ENCODE data around the gene AP3D1.
A peak's percentile ranks its signal among the peaks of the same experiment; 100 is the strongest.

The AP3D1 gene

GRCh38 chr19:2181633-2181997 is 30.2 kb upstream of the AP3D1 start:
- no peak for DNase-seq (ENCODE audit: low read depth in 2 of 2)

- DNase-seq (ENCODE audit: low read depth in 2 of 2), result no peak
Observed at GRCh38 chr19:2180881-2181632, 29.7 kb upstream of the AP3D1 start.

GRCh38 chr19:2180114-2180513 is 28.7 kb upstream of the AP3D1 start:
- no peak for DNase-seq (ENCODE audit: low read depth in 2 of 2)

GRCh38 chr19:2179095-2179494 is 27.7 kb upstream of the AP3D1 start:
- DNase-seq (ENCODE audit: low read depth in 2 of 2), result no peak

- no peak for DNase-seq (ENCODE audit: low read depth in 2 of 2)
Observed at GRCh38 chr19:2176337-2176994, 25.1 kb upstream of the AP3D1 start.

GRCh38 chr19:2175742-2176141 is 24.4 kb upstream of the AP3D1 start:
- no peak for DNase-seq (ENCODE audit: low read depth in 2 of 2)

- DNase-seq (ENCODE audit: low read depth in 2 of 2), result no peak
Observed at GRCh38 chr19:2173767-2174577, 22.6 kb upstream of the AP3D1 start.

- no peak for DNase-seq (ENCODE audit: low read depth in 2 of 2)
Observed at GRCh38 chr19:2173388-2173766, 22.0 kb upstream of the AP3D1 start.

GRCh38 chr19:2171349-2172145 is 20.2 kb upstream of the AP3D1 start:
- peak; percentile 68 to 73 for DNase-seq (ENCODE audit: low read depth in 2 of 2)

- no peak for DNase-seq (ENCODE audit: low read depth in 2 of 2)
Observed at GRCh38 chr19:2170987-2171348, 19.6 kb upstream of the AP3D1 start.

- DNase-seq (ENCODE audit: low read depth in 2 of 2), result no peak
Observed at GRCh38 chr19:2170219-2170618, 18.9 kb upstream of the AP3D1 start.

GRCh38 chr19:2168619-2169424 is 17.5 kb upstream of the AP3D1 start:
- peak; percentile 66 to 68 for DNase-seq (ENCODE audit: low read depth in 2 of 2)

- DNase-seq (ENCODE audit: low read depth in 2 of 2), result no peak
Observed at GRCh38 chr19:2167896-2168618, 16.7 kb upstream of the AP3D1 start.

- DNase-seq (ENCODE audit: low read depth in 2 of 2), result no peak
Observed at GRCh38 chr19:2166741-2167738, 15.7 kb upstream of the AP3D1 start.

GRCh38 chr19:2164020-2164998 is 12.9 kb upstream of the AP3D1 start:
- peak in 1 of 2 donors; percentile 19 for DNase-seq (ENCODE audit: low read depth in 2 of 2)

GRCh38 chr19:2160379-2160778 is 9.0 kb upstream of the AP3D1 start:
- no peak for DNase-seq (ENCODE audit: low read depth in 2 of 2)

GRCh38 chr19:2157452-2157851 is 6.1 kb upstream of the AP3D1 start:
- DNase-seq (ENCODE audit: low read depth in 2 of 2), result no peak

- no peak for DNase-seq (ENCODE audit: low read depth in 2 of 2)
Observed at GRCh38 chr19:2154587-2155075, 3.3 kb upstream of the AP3D1 start.
